HG02610 (cell line): ENCODE data around the gene MPP3.

Experiments used
- ATAC-seq: cut with Tn5 transposase; IDR thresholded peaks from one replicate; pipeline ENCODE4 v1.9.1; 2021; ENCODE audit warnings: mild to moderate bottlenecking, moderate library complexity; ENCODE audit not compliant: unreplicated experiment

Gene MPP3

DNA sequence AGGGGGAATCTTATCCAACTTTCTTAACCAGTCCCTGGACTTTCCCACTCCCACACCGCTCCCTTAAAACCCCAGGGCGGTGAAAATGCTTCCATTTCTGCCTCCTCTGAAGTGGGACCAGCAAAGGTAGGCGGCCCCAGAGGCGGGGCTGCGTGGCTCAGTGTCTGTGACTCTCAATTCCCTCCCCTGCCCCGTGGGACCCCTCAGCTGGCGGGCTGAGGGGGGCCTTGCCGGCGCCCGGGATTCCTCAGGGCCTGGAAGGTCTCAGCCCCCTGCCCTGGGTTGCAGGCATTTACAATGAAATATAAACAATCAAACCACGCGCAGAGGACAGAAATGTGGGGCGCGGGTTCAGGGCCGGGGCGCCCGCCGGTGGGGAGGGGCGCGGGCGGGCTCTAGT, 78.0 kb downstream of the MPP3 start:
- ATAC-seq = no peak

- no peak for ATAC-seq
Measured at GRCh38 chr17:43753493-43754129, 79.3 kb downstream of the MPP3 start.
